Stimulated activated CD8-positive, alpha-beta memory T cell treated with anti-CD3 and anti-CD28 coated beads, Interleukin-15, amount 100 ng/mL, for 48 hours (primary cell): Measurements from ENCODE around the gene C11orf58.

Source experiments
- DNase-seq, 2 donors: peaks; one replicate each; pipeline ENCODE4 v3.0.0-alpha.2; 2020; ENCODE audit warnings: low read depth in 2 of 2

Gene C11orf58

DNA sequence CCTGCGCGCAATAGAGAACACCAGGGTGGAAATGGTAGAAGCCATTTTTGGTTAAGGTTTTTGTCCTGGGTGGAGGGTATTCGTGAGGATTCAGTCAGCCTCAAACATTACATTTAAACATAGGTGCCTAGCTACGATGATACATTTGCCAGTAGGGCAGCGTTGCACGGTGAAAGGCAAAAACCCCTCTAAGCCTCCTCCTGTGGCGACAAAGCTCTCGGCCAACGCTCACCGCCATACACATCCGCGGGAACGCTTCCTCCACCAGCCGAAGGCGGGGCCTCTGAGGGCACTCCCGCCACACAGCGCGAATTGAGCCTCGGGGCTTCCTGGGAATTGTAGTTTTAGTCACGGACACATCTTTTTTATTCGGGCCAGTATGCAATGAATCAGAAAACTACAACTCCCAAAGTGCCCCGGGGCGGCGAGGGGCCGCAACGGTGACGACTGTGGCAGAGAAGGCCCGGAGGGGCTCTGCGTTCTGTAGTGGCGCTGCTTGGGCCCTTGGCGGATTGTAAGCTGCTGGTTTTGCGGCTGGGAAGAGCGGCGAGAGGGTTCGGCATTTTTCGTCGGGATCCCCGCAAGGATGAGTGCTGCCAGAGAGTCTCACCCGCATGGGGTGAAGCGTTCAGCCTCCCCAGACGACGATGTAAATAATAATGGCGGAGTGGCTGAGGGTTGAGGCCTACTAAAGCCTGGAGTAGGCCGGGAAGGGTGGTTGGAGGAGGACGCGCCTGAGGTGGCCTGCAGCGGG is at the start of gene C11orf58:
C11orf58 (plus strand) TSS at position 455 of the 754 bp plus-strand sequence; CDS start at position 587, 132 bp downstream.
- DNase-seq, result peak; percentile 89 to 90

- DNase-seq, result no peak
These were observed 48.4 kb upstream of the C11orf58 start for GRCh38 chr11:16690086-16690485.

- DNase-seq, result no peak
These were observed 34.7 kb upstream of the C11orf58 start for GRCh38 chr11:16703795-16704194.

DNA sequence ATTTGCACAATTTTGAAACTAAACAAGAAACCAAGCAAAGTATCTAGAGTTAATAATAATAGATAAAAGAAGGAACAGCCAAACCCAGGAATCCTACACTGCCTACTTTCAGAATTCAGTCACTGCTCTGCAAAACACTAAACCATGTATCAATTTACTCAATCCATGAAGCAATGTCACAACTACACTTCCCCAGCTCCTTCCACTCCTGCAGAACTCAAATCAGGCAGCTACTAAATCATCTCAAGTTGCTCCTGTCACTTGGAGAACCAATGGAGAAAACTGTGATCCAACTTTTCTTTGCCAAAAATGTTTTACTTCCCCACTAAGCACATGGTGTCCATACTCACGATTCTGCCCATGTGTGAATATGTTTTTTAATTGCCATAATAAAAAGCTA is 24.9 kb upstream of the C11orf58 start:
- no peak for DNase-seq

- no peak for DNase-seq
These were observed 15.7 kb upstream of the C11orf58 start for GRCh38 chr11:16722581-16723344.

DNA sequence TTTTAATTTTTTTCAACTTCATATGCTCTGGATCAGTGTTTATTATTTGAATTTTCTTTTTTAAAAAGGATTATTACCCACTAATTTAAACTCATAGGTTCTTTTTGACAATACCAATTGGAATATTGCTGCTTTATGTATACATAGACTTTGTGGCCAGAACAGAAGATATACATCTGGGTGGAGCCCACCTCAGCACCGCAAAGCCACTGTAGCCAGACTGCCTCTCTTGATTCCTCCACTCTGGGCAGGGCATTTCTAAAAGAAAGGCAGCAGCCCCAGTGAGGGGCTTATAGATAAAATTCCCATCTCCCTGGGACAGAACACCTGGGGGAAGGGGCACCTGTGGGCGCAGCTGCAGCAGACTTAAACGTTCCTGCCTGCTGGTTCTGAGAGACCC is 10.6 kb upstream of the C11orf58 start:
- no peak for DNase-seq

DNA sequence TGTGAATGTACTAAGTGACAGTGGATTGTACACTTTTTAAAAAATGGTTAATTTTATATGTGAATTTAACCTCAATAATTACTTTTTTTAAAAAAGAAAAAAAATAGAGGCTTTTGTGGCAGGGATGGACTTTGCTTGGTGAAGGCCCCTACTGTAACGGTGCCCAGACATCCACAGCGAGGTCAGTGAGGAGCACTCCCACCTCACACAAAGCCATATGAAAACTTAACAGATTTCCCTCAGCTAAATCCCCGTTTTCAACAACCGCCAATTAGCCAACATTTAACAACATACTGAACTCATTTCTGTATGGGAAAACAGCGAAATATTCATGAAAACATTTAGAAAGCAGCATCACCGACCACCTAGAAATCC is 642 bp upstream of the C11orf58 start:
- no peak for DNase-seq

DNA sequence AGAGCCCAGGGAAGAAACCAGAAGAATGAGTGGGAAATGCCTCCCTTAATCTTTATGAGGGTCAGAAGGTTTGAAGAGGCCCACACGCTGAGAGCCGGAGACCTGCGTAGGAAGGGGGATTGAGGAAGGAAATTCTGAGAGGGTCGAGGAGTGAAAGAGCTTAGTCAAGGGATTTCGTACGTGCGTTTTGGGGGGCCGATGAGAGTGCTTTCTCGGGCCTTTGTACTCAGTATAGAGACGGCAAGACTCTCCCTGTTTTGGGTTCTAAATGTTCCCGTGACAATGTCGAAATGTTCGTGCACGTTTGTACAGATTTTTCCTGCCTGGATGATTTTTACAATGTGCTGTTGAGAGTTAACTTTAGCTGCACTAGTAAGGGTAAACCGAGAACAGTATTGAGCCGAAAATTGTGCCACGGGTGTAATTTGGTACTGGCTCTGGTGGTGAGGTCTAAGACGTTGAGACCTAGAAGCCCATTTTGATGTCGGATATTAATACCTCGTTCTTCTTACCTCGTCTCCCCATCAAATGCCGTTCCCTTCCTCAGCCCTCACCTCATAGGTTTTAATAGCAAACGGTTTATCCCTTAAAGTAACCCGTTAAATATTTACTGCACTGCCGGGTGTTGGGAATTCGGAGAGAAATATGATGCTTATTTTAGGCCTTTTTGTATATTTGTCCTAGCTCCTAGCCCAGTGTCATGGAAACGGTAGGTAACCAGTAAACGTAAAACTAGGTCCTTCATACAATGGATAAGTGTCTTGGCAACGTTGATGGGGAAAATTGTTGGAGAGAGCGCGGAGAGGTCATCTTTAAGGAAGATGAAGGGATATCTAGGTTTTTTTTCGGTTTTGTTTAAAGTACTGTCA is 734 bp downstream of the C11orf58 start:
- DNase-seq, result no peak

DNA sequence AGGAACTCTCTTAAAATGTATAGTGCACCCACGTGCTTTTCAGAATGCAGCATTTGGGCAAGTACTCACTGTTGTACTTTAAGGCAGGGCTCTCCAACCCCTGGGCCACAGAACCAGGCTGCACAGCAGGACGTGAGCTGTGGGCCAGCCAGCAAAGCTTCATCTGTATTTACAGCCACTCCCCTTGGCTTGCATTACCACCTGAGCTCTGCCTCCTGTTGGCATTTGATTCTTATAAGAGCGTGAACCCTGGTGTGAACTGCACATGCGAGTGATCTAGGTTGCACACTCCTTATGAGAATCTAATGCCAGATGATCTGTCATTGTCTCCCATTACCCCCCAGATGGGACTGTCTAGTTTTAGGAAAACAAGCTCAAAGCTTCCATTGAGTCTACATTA is 3.0 kb downstream of the C11orf58 start:
- no peak for DNase-seq

GRCh38 chr11:16743478-16743877 is 5.0 kb downstream of the C11orf58 start:
- DNase-seq, result no peak

DNA sequence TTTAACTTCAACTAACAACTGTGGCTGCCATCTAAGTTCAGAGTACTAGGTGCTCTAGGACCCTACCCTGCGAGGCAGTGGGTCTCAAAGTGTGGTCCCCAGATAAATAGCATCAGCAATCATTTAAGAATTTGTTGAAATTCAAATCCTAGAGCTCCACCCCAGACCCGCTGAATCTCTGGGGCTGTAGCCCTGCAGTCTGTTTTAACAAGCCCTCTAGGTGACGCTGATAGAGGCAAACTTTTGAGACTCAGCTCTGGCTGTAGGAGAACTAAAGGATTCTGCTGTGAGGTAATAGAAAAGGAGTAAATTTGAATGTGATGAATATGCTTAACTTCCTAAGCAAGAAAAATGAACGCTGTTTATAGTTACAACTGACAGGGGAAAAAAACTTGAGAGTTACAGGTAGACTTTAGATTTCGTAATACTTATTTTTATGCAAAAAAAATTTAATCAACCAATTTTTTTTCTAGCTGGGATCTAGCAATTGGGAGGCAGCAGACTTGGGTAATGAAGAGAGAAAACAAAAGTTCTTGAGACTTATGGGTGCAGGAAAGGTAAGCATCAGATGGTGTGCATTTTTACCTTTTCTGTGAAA is 5.8 kb downstream of the C11orf58 start:
- no peak for DNase-seq

- no peak for DNase-seq
These were observed 7.6 kb downstream of the C11orf58 start for GRCh38 chr11:16745950-16746605.

- no peak for DNase-seq
These were observed 10.6 kb downstream of the C11orf58 start for GRCh38 chr11:16749092-16749491.

GRCh38 chr11:16749666-16750065 is 11.2 kb downstream of the C11orf58 start:
- DNase-seq, result no peak

GRCh38 chr11:16750417-16750816 is 12.0 kb downstream of the C11orf58 start:
- no peak for DNase-seq

- no peak for DNase-seq
These were observed 20.1 kb downstream of the C11orf58 start for GRCh38 chr11:16758382-16759024.

- DNase-seq, result no peak
These were observed 21.5 kb downstream of the C11orf58 start for GRCh38 chr11:16759857-16760508.

DNA sequence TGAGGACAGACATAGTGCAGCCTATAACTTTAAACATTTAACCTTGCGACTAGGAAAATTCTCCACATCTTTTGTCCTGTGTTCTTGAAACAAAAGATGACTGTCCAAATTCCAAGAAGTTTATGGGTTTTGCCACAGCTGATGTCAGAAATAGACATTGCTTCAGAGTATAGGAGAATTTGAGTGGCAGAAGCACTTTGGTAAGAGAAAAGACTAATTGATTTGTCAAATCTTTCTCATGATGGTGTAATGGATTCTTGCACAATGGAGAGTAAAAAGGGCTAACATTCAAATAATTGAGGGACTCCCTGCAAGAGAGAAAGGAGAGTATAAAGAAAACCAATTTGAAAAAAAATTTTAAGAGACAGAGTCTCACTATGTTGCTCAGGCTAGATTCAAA is 25.3 kb downstream of the C11orf58 start:
- DNase-seq, result no peak

DNA sequence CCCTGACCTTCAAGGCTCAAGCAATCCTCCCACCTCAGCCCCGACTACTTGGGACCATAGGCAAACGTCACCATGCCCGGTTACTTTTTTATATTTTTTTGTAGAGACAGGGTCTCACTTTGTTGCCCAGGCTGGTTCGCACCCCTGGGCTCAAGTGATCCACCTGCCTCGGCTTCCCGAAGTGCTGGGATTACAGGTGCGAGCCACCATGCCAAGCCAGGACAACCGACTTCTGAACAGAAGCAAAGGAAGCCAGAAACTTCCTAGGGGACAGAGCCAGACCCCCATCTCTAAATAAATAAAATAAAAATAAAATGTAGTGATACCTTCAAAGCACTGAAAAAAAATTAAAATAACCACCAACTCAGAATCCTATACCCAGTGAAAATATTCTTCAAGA is 26.4 kb downstream of the C11orf58 start:
- DNase-seq, result no peak

- DNase-seq, result no peak
These were observed 28.7 kb downstream of the C11orf58 start for GRCh38 chr11:16767137-16767536.
